ENCODE measurements around the gene COL4A2.

DNA sequence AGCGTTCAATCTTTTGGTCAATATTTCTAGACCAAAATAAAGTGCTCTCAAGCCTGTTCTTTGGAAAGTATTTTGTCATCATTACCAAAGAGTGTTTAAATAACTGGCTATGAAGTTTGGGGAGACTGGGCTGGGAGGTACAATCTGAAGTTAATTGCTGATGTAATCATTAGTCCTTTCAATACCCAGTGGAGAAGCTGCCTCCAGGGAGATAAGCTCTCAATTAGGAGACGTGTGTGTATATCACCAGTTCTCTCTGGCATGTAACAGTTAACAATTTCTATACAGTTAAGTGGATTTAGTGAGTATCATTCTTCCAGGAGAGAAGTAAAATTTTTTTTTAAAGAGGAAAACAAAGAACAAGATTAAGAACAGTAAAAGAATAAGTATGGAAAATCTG, 1.5 kb upstream of the COL4A2 start:
- TF ChIP-seq POLR2AphosphoS5 (IDR thresholded peaks at IDR 0.05; ENCODE audit: borderline replicate concordance, low read depth, low read length) (no peak), EZH2 (IDR thresholded peaks at IDR 0.05) (no peak)
